Esophagus squamous epithelium (tissue), 4 donors: ENCODE results near the gene WDR70.

ENCODE experiments used
- POLR2A ChIP-seq, 4 donors: fragments of 450-650 bp; IDR thresholded peaks; one replicate each; pipeline ENCODE4 v1.6.1; 2017; ENCODE audit warnings: antibody characterized with exemption in 4 of 4, mild to moderate bottlenecking in 4 of 4, moderate library complexity in 3 of 4
- TF ChIP-seq, protein P1 (sequence below), 6 experiments: fragments of 450-650 bp in 4 of 6; fragments of 200-600 bp in 2 of 6; sonication (generic) in 2 of 6; IDR thresholded peaks; one replicate each; pipeline ENCODE4 v1.5.1; 2016 to 2019; ENCODE audit warnings: antibody characterized with exemption in 6 of 6, mild to moderate bottlenecking in 4 of 6, moderate library complexity in 4 of 6

DNA sequence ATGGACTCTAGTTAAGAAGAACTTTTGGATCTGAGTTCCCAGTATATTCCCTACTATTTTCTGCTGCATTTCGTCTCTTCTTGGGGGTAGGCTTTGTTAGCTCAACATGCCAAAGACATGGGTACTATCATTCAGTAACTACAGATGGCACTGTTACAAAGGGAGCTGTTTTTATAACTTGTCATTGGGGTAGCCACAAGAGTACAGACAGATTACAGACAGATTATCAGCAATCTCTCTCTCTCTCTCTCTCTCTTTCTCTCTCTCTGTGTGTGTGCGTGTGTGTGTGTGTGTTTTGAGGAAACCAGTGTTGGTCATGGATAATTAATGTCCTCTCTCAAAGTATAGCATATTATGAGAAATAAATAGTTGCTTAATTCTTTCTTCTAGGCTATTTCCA lies 116.1 kb downstream of the WDR70 start:
- TF ChIP-seq, protein P1, sequence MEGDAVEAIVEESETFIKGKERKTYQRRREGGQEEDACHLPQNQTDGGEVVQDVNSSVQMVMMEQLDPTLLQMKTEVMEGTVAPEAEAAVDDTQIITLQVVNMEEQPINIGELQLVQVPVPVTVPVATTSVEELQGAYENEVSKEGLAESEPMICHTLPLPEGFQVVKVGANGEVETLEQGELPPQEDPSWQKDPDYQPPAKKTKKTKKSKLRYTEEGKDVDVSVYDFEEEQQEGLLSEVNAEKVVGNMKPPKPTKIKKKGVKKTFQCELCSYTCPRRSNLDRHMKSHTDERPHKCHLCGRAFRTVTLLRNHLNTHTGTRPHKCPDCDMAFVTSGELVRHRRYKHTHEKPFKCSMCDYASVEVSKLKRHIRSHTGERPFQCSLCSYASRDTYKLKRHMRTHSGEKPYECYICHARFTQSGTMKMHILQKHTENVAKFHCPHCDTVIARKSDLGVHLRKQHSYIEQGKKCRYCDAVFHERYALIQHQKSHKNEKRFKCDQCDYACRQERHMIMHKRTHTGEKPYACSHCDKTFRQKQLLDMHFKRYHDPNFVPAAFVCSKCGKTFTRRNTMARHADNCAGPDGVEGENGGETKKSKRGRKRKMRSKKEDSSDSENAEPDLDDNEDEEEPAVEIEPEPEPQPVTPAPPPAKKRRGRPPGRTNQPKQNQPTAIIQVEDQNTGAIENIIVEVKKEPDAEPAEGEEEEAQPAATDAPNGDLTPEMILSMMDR (IDR thresholded peaks at IDR 0.05), result no peak
- no peak for TF ChIP-seq POLR2A (IDR thresholded peaks at IDR 0.05)
